Neural cell (in vitro differentiated cells): ENCODE data around the gene FAM216B.

Experiments used
- EP300 ChIP-seq: fragments of 450-650 bp; conservative IDR thresholded peaks from 2 replicates; pipeline ENCODE4 v1.6.1; 2014; ENCODE audit warnings: antibody characterized with exemption, mild to moderate bottlenecking, moderate library complexity; ENCODE audit not compliant: poor library complexity, severe bottlenecking
- EZH2 ChIP-seq: fragments of 200-600, 300-800 bp; shearing (Covaris generic), sonication (generic); IDR thresholded peaks from 2 replicates; pipeline ENCODE4 v1.6.1; 2014; ENCODE audit warnings: antibody characterized with exemption, low read length, borderline replicate concordance, mild to moderate bottlenecking; ENCODE audit not compliant: insufficient read depth, poor library complexity, severe bottlenecking
- POLR2AphosphoS5 ChIP-seq: IDR thresholded peaks from 2 replicates; pipeline ENCODE4 v1.6.1; 2012
- TAF1 ChIP-seq: IDR thresholded peaks from 2 replicates; pipeline ENCODE4 v1.6.1; 2012; ENCODE audit warnings: low read depth
- TF ChIP-seq, protein P1 (sequence below): fragments of 450-650 bp; IDR thresholded peaks from 2 replicates; pipeline ENCODE4 v1.5.1; 2014; ENCODE audit warnings: antibody characterized with exemption, mild to moderate bottlenecking, moderate library complexity; ENCODE audit not compliant: poor library complexity, severe bottlenecking

DNA sequence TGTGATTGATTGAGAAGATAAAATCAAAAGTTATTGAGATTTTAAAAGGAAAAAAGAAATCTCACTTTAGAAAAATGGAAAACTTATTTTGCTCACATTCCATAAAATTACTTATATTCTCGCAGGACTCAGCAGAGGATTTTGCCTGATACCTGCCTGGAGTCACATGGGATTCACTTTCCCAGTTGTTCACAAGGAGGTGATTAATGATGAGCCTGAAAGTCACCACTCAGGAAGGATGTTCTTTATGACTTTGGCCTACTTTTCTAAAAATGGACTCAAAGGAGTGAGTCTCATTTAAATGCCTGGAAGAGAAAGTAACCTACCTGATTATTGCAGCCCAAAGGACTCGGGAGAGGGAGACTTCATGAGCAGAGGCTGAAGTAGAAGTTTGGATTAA lies 34.5 kb upstream of the FAM216B start:
- TF ChIP-seq EP300 (no peak), TAF1 (no peak), POLR2AphosphoS5 (no peak), EZH2 (no peak)
- TF ChIP-seq, protein P1, sequence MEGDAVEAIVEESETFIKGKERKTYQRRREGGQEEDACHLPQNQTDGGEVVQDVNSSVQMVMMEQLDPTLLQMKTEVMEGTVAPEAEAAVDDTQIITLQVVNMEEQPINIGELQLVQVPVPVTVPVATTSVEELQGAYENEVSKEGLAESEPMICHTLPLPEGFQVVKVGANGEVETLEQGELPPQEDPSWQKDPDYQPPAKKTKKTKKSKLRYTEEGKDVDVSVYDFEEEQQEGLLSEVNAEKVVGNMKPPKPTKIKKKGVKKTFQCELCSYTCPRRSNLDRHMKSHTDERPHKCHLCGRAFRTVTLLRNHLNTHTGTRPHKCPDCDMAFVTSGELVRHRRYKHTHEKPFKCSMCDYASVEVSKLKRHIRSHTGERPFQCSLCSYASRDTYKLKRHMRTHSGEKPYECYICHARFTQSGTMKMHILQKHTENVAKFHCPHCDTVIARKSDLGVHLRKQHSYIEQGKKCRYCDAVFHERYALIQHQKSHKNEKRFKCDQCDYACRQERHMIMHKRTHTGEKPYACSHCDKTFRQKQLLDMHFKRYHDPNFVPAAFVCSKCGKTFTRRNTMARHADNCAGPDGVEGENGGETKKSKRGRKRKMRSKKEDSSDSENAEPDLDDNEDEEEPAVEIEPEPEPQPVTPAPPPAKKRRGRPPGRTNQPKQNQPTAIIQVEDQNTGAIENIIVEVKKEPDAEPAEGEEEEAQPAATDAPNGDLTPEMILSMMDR: no peak
